ENCODE data around the gene UQCRC1. TPM values are rescaled to one million over a fixed set of nuclear protein-coding genes. Genes with fewer than 3 reads are reported as not detected.

UQCRC1 gene
- total RNA-seq, 1 donor from 2014 or later: 297 TPM

DNA sequence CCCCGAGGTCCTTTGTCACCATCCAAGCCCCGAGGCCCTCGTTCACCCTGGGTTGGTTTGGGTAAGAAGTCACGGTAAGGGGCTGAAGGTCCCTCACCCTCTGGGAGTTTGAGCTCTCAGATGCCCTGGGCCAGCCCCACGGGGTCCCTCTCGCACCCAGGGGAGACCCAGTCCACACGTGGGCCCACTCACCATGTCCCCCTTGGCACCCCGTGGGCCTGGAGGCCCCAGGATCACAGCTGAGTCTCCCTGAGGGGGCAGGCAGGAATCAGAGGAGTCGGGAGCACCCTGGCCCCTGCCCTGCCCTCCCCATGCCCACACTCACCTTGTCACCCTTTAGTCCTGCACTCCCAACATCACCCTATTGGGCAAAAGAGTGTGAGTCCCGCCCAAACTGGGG lies 40.0 kb downstream of the UQCRC1 start:
- Mint-ChIP-seq H3K9me3 (no peaks in the 10 kb centered on the region), H3K36me3 (ENCODE audit: low read depth) (no peaks in the 10 kb centered on the region), H3K4me3 (no peak overlapping the region), H3K27me3 (ENCODE audit: low read depth) (no peaks in the 10 kb centered on the region), H3K4me1 (no peaks in the 10 kb centered on the region), H3K27ac (ENCODE audit: unreplicated experiment) (no peak overlapping the region)
- no peak for DNase-seq (ENCODE audit: low read depth, low spot score)
- TF ChIP-seq, protein P1, sequence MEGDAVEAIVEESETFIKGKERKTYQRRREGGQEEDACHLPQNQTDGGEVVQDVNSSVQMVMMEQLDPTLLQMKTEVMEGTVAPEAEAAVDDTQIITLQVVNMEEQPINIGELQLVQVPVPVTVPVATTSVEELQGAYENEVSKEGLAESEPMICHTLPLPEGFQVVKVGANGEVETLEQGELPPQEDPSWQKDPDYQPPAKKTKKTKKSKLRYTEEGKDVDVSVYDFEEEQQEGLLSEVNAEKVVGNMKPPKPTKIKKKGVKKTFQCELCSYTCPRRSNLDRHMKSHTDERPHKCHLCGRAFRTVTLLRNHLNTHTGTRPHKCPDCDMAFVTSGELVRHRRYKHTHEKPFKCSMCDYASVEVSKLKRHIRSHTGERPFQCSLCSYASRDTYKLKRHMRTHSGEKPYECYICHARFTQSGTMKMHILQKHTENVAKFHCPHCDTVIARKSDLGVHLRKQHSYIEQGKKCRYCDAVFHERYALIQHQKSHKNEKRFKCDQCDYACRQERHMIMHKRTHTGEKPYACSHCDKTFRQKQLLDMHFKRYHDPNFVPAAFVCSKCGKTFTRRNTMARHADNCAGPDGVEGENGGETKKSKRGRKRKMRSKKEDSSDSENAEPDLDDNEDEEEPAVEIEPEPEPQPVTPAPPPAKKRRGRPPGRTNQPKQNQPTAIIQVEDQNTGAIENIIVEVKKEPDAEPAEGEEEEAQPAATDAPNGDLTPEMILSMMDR (conservative IDR thresholded peaks at IDR 0.05): no peak

- Mint-ChIP-seq H3K4me1 (peaks cover 9% of the 10 kb centered on the region), H3K27me3 (ENCODE audit: low read depth) (no peaks in the 10 kb centered on the region), H3K9me3 (no peaks in the 10 kb centered on the region), H3K27ac (ENCODE audit: unreplicated experiment) (no peak overlapping the region), H3K36me3 (ENCODE audit: low read depth) (no peaks in the 10 kb centered on the region), H3K4me3 (no peak overlapping the region)
- DNase-seq (ENCODE audit: low read depth, low spot score): no peak
- TF ChIP-seq, protein P1 (conservative IDR thresholded peaks at IDR 0.05): no peak
Observed at GRCh38 chr3:48568476-48568875, 41.0 kb downstream of the UQCRC1 start.

DNA sequence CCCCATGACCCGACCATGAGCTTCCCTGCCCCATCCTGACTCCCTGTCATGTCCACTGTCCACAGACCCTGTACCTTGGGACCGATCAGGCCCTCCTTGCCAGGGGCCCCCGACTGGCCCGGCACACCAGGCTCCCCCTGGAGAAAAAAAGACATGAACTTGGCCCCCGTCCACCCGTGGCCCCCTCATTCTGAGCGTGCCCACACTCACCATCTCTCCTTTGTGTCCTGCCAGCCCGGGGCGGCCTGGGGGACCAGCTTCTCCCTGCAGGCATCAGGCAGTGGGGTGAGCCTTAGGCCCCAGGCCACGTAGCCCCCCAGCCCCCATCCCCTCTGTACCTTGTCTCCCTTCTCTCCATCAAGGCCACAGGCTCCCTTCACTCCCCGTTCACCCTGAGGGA lies 41.9 kb downstream of the UQCRC1 start:
- Mint-ChIP-seq H3K9me3 (no peaks in the 10 kb centered on the region), H3K4me3 (no peak overlapping the region), H3K27ac (ENCODE audit: unreplicated experiment) (no peak overlapping the region), H3K4me1 (peaks cover 16% of the 10 kb centered on the region), H3K36me3 (ENCODE audit: low read depth) (no peaks in the 10 kb centered on the region), H3K27me3 (ENCODE audit: low read depth) (no peaks in the 10 kb centered on the region)
- no peak for DNase-seq (ENCODE audit: low read depth, low spot score)
- TF ChIP-seq, protein P1 (conservative IDR thresholded peaks at IDR 0.05): no peak

DNA sequence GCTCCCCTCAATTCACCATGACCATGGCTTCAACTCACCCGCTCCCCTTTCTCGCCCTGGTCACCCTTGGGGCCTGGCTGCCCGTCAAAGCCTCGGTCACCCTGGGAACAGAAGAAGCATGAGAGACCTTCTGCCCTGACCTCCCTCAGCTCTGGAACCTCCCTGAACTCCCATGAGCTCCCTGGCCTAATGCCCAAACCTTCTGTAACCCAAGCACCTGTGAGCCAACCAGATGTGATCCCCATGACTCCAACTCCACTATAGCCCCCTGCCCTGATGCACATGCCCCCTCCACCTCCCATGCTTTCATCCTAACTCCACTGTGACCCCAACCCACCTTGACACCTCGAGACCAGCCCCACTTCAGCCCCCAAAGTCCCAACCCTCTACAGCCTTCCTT lies 42.4 kb downstream of the UQCRC1 start:
- Mint-ChIP-seq H3K36me3 (ENCODE audit: low read depth) (no peaks in the 10 kb centered on the region), H3K4me3 (no peak overlapping the region)
- DNase-seq (ENCODE audit: low read depth, low spot score): no peak

DNA sequence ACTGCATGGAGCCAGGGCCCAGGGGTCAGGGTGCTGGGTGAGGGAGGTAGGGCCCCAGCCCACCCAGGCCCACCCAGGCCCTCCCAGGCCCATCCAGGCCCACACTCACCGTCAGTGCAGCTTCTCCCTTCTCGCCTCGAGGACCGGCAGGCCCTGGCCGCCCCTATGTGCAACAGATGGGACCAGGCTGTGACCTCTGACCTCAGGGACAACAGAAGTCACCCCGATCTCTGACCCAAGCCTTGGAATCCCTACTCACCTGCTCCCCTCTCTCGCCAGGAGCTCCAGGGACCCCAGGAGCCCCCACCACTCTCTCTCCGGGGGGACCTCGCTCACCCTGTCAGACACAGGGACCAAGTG lies 43.1 kb downstream of the UQCRC1 start:
- H3K36me3 Mint-ChIP-seq (ENCODE audit: low read depth): no peaks in the 10 kb centered on the region
- H3K9me3 Mint-ChIP-seq: no peaks in the 10 kb centered on the region
- H3K4me1 Mint-ChIP-seq: peaks cover 17% of the 10 kb centered on the region
- H3K27me3 Mint-ChIP-seq (ENCODE audit: low read depth): no peaks in the 10 kb centered on the region
- H3K4me3 Mint-ChIP-seq: no peak overlapping the region
- DNase-seq (ENCODE audit: low read depth, low spot score): no peak
- no peak overlapping the region for H3K27ac Mint-ChIP-seq (ENCODE audit: unreplicated experiment)
- TF ChIP-seq, protein P1 (conservative IDR thresholded peaks at IDR 0.05): no peak

More for the DNA sequence above, 42.4 kb downstream of the UQCRC1 start:
- Mint-ChIP-seq H3K27ac (ENCODE audit: unreplicated experiment) (no peak overlapping the region), H3K9me3 (no peaks in the 10 kb centered on the region), H3K27me3 (ENCODE audit: low read depth) (no peaks in the 10 kb centered on the region), H3K4me1 (peaks cover 16% of the 10 kb centered on the region)
- TF ChIP-seq, protein P1 (conservative IDR thresholded peaks at IDR 0.05): no peak

Data from neural crest cell (in vitro differentiated cells).